Ishikawa (cell line): ENCODE data around the gene NUP50.

Experiments used
- CREB1 ChIP-seq: IDR thresholded peaks from 2 replicates; pipeline ENCODE4 v1.6.1; 2012; ENCODE audit warnings: low read depth
- EGR1 ChIP-seq: IDR thresholded peaks from 2 replicates; pipeline ENCODE4 v1.6.1; 2012
- EP300 ChIP-seq: IDR thresholded peaks from 2 replicates; pipeline ENCODE4 v1.6.1; 2012; ENCODE audit warnings: borderline replicate concordance
- FOXM1 ChIP-seq: IDR thresholded peaks from 2 replicates; pipeline ENCODE4 v1.6.1; 2012; ENCODE audit warnings: low read depth, borderline replicate concordance
- RAD21 ChIP-seq: IDR thresholded peaks from 2 replicates; pipeline ENCODE4 v1.6.1; 2012; ENCODE audit warnings: low read depth
- REST ChIP-seq: IDR thresholded peaks from 2 replicates; pipeline ENCODE4 v1.6.1; 2012; ENCODE audit warnings: low read depth, mild to moderate bottlenecking
- TAF1 ChIP-seq: IDR thresholded peaks from 2 replicates; pipeline ENCODE4 v1.6.1; 2012; ENCODE audit warnings: low read depth, mild to moderate bottlenecking
- TCF12 ChIP-seq: IDR thresholded peaks from 2 replicates; pipeline ENCODE4 v1.6.1; 2012; ENCODE audit warnings: low read depth
- TEAD4 ChIP-seq: IDR thresholded peaks from 2 replicates; pipeline ENCODE4 v1.6.1; 2012
- YY1 ChIP-seq: IDR thresholded peaks from 2 replicates; pipeline ENCODE4 v1.6.1; 2012; ENCODE audit warnings: low read depth
- TF ChIP-seq, protein P1 (sequence below): IDR thresholded peaks from 2 replicates; pipeline ENCODE4 v1.6.1; 2012
- TF ChIP-seq, protein P2 (sequence below): IDR thresholded peaks from 2 replicates; pipeline ENCODE4 v1.6.1; 2012

DNA sequence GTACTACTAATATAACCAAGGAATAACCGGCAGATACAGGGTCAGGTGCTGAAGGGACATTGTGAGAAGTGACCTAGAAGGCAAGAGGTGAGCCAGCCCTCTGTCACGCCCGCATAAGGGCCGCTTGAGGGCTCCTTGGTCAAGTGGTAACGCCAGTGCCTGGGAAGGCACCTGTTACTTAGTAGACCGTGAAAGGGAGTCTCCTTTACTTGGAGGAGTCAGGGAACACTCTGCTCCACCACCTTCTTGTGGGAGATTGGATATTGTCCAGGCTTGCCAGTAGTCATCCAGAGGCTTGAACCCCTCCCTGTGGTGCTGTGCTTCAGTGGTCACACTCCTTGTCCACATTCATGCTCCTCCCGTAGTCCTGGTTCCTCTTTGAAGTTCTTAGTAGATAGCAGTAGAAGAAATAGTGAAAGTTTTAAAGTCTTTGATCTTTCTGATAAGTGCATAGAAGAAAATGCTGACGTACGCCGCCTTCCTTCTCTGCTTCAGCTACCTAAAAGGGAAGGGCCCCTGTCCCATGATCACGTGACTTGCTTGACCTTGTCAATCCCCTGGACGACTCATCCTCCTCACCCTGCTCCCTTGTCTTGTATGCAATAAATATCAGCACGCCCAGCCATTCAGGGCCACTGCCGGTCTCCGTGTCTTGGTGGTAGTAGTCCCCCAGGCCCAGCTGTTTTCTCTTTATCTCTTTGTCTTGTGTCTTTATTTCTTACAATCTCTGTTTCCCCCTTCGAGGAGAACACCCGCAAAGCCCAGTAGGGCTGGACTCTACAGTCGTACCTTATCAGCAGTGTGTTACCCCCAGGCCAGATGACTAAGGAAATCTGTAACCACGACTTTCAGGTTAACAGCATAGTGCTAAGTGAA is 6.1 kb downstream of the NUP50 start:
- TF ChIP-seq TCF12 (no peak), TAF1 (no peak), YY1 (no peak), FOXM1 (no peak), RAD21 (no peak), CREB1 (no peak), EP300 (no peak), REST (no peak), EGR1 (no peak), TEAD4 (no peak)
- TF ChIP-seq, protein P1, sequence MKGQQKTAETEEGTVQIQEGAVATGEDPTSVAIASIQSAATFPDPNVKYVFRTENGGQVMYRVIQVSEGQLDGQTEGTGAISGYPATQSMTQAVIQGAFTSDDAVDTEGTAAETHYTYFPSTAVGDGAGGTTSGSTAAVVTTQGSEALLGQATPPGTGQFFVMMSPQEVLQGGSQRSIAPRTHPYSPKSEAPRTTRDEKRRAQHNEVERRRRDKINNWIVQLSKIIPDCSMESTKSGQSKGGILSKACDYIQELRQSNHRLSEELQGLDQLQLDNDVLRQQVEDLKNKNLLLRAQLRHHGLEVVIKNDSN, result no peak
- TF ChIP-seq, protein P2, sequence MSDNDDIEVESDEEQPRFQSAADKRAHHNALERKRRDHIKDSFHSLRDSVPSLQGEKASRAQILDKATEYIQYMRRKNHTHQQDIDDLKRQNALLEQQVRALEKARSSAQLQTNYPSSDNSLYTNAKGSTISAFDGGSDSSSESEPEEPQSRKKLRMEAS, result no peak
